Left ventricle myocardium inferior (tissue), 1 donor: ENCODE measurements around the gene ERC1. TPM values are rescaled to one million over a fixed set of nuclear protein-coding genes. Genes with fewer than 3 reads are reported as not detected.

Source experiments
- DNase-seq: peaks from one replicate; pipeline ENCODE4 v3.0.0-alpha.2; 2020
- H3K27ac ChIP-seq: fragments of 200-600 bp; replicated peaks from 2 replicates; pipeline ENCODE4 v1.8.0; 2021
- H3K27me3 ChIP-seq: fragments of 200-600 bp; 2 replicates; pipeline ENCODE4 v1.8.0; 2021; ENCODE audit warnings: low read depth
- H3K36me3 ChIP-seq: fragments of 200-600 bp; 2 replicates; pipeline ENCODE4 v1.8.0; 2021
- H3K4me1 ChIP-seq: fragments of 200-600 bp; 2 replicates; pipeline ENCODE4 v1.8.0; 2021
- H3K4me3 ChIP-seq: fragments of 200-600 bp; 2 replicates; pipeline ENCODE4 v1.8.0; 2021; ENCODE audit warnings: mild to moderate bottlenecking, moderate library complexity
- H3K9me3 ChIP-seq: fragments of 200-600 bp; replicated peaks from 2 replicates; pipeline ENCODE4 v1.8.0; 2021
- intact Hi-C: fragments of 100-400 bp; cut with micrococcal nuclease; formaldehyde crosslinking; loops from one replicate; pipeline ENCODE4 v1.11.0; 2022
- total RNA-seq: library from RNA; stranded (reverse); fragmentation: NEBNext Ultra II Directional; extraction: Animal tissue kit (Norgen Biotek cat#: 25700); gene quantifications from one replicate; pipeline ENCODE4 v1.2.1, GENCODE V29; 2021
- TF ChIP-seq, protein P1 (sequence below): fragments of 200-600 bp; IDR thresholded peaks from 2 replicates; pipeline ENCODE4 v1.8.0; 2021; ENCODE audit warnings: antibody characterized with exemption, mild to moderate bottlenecking, borderline replicate concordance
- donor health status: DM: no; HTN: yes; CAD: no; lungs with severe emphysema.

The ERC1 gene
- total RNA-seq, 1 donor from 2014 or later, result 50.8 TPM

DNA sequence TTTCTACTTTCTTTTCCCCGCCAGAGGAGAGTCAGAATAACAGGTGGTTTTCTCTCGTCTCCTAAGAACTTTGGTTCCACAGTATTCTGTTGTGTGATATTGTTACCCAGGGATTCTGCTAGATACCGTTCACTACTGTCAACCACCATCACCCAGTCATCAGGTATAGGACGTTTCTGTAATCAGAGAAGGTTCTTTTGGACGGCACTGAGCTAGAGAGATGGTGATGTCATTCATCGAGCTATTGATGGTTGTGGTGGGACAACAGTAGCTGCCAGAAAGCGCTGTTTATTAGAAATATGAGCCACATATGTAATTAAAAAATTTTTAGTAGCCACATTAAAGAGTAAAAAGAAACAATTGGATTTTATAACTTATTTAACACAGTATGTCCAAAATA, 17.0 kb downstream of the ERC1 start:
- H3K27ac ChIP-seq, result no peak overlapping the region
- H3K36me3 ChIP-seq, result no peaks in the 10 kb centered on the region
- no peaks in the 10 kb centered on the region for H3K9me3 ChIP-seq
- intact Hi-C loops, result no loop called here
- no peak overlapping the region for H3K4me3 ChIP-seq
- no peaks in the 10 kb centered on the region for H3K27me3 ChIP-seq
- TF ChIP-seq, protein P1, sequence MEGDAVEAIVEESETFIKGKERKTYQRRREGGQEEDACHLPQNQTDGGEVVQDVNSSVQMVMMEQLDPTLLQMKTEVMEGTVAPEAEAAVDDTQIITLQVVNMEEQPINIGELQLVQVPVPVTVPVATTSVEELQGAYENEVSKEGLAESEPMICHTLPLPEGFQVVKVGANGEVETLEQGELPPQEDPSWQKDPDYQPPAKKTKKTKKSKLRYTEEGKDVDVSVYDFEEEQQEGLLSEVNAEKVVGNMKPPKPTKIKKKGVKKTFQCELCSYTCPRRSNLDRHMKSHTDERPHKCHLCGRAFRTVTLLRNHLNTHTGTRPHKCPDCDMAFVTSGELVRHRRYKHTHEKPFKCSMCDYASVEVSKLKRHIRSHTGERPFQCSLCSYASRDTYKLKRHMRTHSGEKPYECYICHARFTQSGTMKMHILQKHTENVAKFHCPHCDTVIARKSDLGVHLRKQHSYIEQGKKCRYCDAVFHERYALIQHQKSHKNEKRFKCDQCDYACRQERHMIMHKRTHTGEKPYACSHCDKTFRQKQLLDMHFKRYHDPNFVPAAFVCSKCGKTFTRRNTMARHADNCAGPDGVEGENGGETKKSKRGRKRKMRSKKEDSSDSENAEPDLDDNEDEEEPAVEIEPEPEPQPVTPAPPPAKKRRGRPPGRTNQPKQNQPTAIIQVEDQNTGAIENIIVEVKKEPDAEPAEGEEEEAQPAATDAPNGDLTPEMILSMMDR, result no peak
- no peak for DNase-seq
- peaks cover 26% of the 10 kb centered on the region for H3K4me1 ChIP-seq

- intact Hi-C loops, result no loop called here
- H3K27ac ChIP-seq, result no peak overlapping the region
- no peaks in the 10 kb centered on the region for H3K9me3 ChIP-seq
- no peaks in the 10 kb centered on the region for H3K27me3 ChIP-seq
- TF ChIP-seq, protein P1, result no peak
- H3K36me3 ChIP-seq, result no peaks in the 10 kb centered on the region
- no peak for DNase-seq
- no peak overlapping the region for H3K4me3 ChIP-seq
- peaks cover 11% of the 10 kb centered on the region for H3K4me1 ChIP-seq
Observed at GRCh38 chr12:1011091-1011490, 20.1 kb downstream of the ERC1 start.

GRCh38 chr12:1013618-1014489, 22.8 kb downstream of the ERC1 start:
- H3K27ac ChIP-seq, result no peak overlapping the region
- no peaks in the 10 kb centered on the region for H3K36me3 ChIP-seq
- intact Hi-C loops, result no loop called here
- TF ChIP-seq, protein P1, result no peak
- no peaks in the 10 kb centered on the region for H3K9me3 ChIP-seq
- no peak overlapping the region for H3K4me3 ChIP-seq
- no peak for DNase-seq
- peaks cover 23% of the 10 kb centered on the region for H3K4me1 ChIP-seq
- H3K27me3 ChIP-seq, result no peaks in the 10 kb centered on the region

GRCh38 chr12:1019283-1019682, 28.3 kb downstream of the ERC1 start:
- H3K36me3 ChIP-seq, result peaks cover 11% of the 10 kb centered on the region
- TF ChIP-seq, protein P1, result no peak
- H3K27ac ChIP-seq, result no peak overlapping the region
- no peaks in the 10 kb centered on the region for H3K27me3 ChIP-seq
- intact Hi-C loops, result no loop called here
- H3K4me1 ChIP-seq, result peaks cover 25% of the 10 kb centered on the region
- no peak overlapping the region for H3K4me3 ChIP-seq
- H3K9me3 ChIP-seq, result no peaks in the 10 kb centered on the region
- no peak for DNase-seq

DNA sequence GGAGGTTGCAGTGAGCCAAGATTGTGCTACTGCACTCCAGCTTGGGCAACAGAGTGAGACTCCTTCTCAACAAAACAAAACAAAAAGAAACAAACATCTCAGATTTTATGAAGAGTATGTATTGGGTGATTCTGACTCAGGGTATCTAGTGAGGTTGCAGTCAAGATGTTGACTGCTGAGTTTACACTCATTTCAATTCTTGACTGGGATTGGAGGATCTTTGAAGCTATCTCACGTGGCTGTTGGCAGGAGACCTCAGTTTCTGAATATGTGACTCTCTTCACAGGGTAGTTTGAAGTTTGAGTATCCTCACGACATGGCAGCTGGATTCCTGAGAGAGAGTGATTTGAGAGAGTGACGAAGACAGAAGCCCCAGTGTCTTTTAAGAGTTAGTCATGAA, 29.4 kb downstream of the ERC1 start:
- no peak for DNase-seq

More for the DNA sequence above, 29.4 kb downstream of the ERC1 start:
- no peak overlapping the region for H3K27ac ChIP-seq
- H3K4me3 ChIP-seq, result no peak overlapping the region
- TF ChIP-seq, protein P1, result no peak
- no peaks in the 10 kb centered on the region for H3K27me3 ChIP-seq
- intact Hi-C loops, result no loop called here
- H3K4me1 ChIP-seq, result peaks cover 25% of the 10 kb centered on the region
- peaks cover 11% of the 10 kb centered on the region for H3K36me3 ChIP-seq
- no peaks in the 10 kb centered on the region for H3K9me3 ChIP-seq
